HG03558 (cell line): ENCODE measurements around the gene ATPAF1.

Source experiments
- ATAC-seq: cut with Tn5 transposase; IDR thresholded peaks from one replicate; pipeline ENCODE4 v1.9.1; 2021; ENCODE audit warnings: moderate number of reproducible peaks; ENCODE audit not compliant: unreplicated experiment; ENCODE audit errors: extremely low read depth

Gene ATPAF1

GRCh38 chr1:46596846-46597245 is 71.3 kb downstream of the ATPAF1 start:
- ATAC-seq, result no peak

DNA sequence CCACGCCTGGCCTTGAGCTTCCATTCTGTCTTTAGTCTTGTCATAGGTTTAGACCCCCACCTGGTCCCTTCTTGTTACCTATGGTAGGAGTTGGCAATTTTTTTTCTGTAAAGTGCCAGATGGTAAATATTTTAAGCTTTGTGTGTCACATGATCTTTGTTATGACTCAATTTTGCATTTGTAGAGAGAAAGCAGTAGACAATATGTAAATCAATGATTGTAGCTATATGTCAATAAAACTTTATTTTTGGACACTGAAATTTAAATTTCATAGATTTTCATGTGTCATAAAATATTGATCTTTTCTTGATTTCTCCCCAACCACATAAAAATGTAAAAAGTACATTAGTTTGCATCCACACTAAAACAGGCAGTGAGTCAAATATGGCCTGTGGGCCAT is 72.1 kb downstream of the ATPAF1 start:
- no peak for ATAC-seq

- no peak for ATAC-seq
These were observed 73.0 kb downstream of the ATPAF1 start for GRCh38 chr1:46595127-46595526.

GRCh38 chr1:46594063-46594462 is 74.1 kb downstream of the ATPAF1 start:
- no peak for ATAC-seq

DNA sequence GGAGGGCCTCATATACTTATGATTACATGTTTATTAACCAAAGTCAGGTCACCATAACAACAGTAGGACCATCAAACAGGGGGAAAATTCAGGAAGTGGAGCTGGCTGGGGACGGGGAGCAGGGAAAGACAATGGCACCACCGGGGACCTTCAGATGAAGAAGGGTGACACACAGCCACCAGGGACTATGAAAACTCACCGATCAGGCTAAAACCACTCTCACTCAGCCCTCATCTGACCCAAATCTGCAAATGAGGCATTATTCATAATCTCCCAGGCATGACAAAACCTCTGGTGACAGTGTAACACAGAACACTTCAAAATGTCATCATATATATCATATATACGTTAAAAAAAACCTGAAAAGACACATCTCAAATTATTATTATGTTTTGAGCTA is 75.3 kb downstream of the ATPAF1 start:
- no peak for ATAC-seq

GRCh38 chr1:46589529-46589928 is 78.6 kb downstream of the ATPAF1 start:
- ATAC-seq, result no peak

- no peak for ATAC-seq
These were observed 81.1 kb downstream of the ATPAF1 start for GRCh38 chr1:46587069-46587468.

- no peak for ATAC-seq
These were observed 82.7 kb downstream of the ATPAF1 start for GRCh38 chr1:46585312-46585938.

- ATAC-seq, result no peak
These were observed 84.7 kb downstream of the ATPAF1 start for GRCh38 chr1:46583494-46583893.

GRCh38 chr1:46582972-46583371 is 85.2 kb downstream of the ATPAF1 start:
- ATAC-seq, result no peak
